AG04450 (cell line): ENCODE measurements around the gene NACC1. TPM values are rescaled to one million over a fixed set of nuclear protein-coding genes. Genes with fewer than 3 reads are reported as not detected.

Experiments
- CTCF ChIA-PET: fragments of 300-600, 350-600 bp; formaldehyde crosslinking; extraction: SDS; loops from one replicate; lab custom pipeline; 2022; ENCODE audit warnings: antibody characterized with exemption, inconsistent platforms; lab: Charles Lee
- POLR2A ChIA-PET: fragments of 350-600 bp; formaldehyde crosslinking; extraction: SDS; loops from one replicate; lab custom pipeline; 2021; ENCODE audit warnings: antibody characterized with exemption, inconsistent platforms; lab: Yijun Ruan, JAX
- DNase-seq: peaks from one replicate; pipeline ENCODE4 v3.0.0-alpha.2; 2011; ENCODE audit warnings: low read depth, low spot score
- H3K27ac ChIP-seq: one replicate; pipeline ENCODE4 v1.5.1; 2012; ENCODE audit warnings: low read depth, low read length, control low read depth
- H3K27me3 ChIP-seq: one replicate; pipeline ENCODE4 v1.6.0; 2012; ENCODE audit warnings: low read length; ENCODE audit not compliant: control insufficient read depth, insufficient read depth
- H3K4me3 ChIP-seq: 2 replicates; pipeline ENCODE4 v1.5.1; 2011; ENCODE audit warnings: mild to moderate bottlenecking, low read depth, low read length, control low read depth
- H3K9me3 ChIP-seq: 2 replicates; pipeline ENCODE4 v1.5.1; 2012; ENCODE audit warnings: low read length; ENCODE audit not compliant: control insufficient read depth, insufficient read depth
- CTCF ChIP-seq: IDR thresholded peaks from 2 replicates; pipeline ENCODE4 v1.5.1; 2011; ENCODE audit warnings: low read depth, low read length, control low read depth, inconsistent platforms
- polyA plus RNA-seq: library from polyadenylated mRNA; depleted of rRNA; stranded (reverse); fragments of >200 nt; gene quantifications from 2 replicates; pipeline ENCODE4 v1.2.3, GENCODE V29; 2011

Gene NACC1
- polyA plus RNA-seq, 1 experiment: 43.4 TPM

GRCh38 chr19:13082192-13083007, 35.7 kb upstream of the NACC1 start:
- Histone ChIP-seq H3K9me3 (no peaks in the 10 kb centered on the region; the same call in 1 of the 2 replicates), H3K27ac (peak overlapping the region; percentile 31), H3K4me3 (no peak overlapping the region), H3K27me3 (no peaks in the 10 kb centered on the region)
- ChIA-PET POLR2A (interaction anchor here (0.6 kb wide), 1 partner anchor 60 kb away, joined by 5 read pairs; no protein-coding TSS in a partner anchor), CTCF (interaction anchor here (1.3 to 4.2 kb wide), 3 partner anchors 11 to 99 kb away, joined by 4 to 26 read pairs (median 5); no protein-coding TSS in a partner anchor)
- no peak for DNase-seq
- TF ChIP-seq CTCF: peak; percentile 34; the same call in 1 of the 2 replicates

DNA sequence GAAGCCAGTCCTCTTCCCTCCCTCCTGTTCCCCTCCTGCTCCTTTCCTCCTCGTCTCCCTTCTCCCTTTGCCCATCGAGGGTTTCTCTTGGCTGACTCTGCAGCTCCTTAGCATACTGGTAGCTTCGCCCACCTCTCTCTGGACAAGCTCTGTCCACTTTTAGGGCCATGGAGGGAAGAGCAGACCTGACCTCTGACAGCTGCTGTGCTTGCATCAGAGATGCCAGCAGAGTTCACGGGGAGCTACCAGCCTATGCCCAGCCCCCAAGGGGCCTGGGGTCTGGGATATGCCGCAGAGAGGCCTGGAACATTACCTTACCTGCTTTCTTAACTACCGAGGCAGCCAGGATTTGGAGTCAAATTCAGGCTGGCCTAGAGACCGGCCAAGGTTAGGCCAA, 35.1 kb upstream of the NACC1 start:
- no peak for TF ChIP-seq CTCF
- CTCF ChIA-PET: interaction anchor here (1.3 to 4.2 kb wide), 4 partner anchors 11 to 99 kb away, joined by 4 to 26 read pairs (median 10); no protein-coding TSS in a partner anchor
- no peak overlapping the region for H3K27ac ChIP-seq

GRCh38 chr19:13083627-13084026, 34.4 kb upstream of the NACC1 start:
- no peak for DNase-seq
- H3K27ac ChIP-seq: no peak overlapping the region
- no peak for TF ChIP-seq CTCF
- no peak overlapping the region for H3K4me3 ChIP-seq
- no peaks in the 10 kb centered on the region for H3K27me3 ChIP-seq
- CTCF ChIA-PET: interaction anchor here (1.3 to 4.2 kb wide), 5 partner anchors 10 to 106 kb away, joined by 4 to 26 read pairs (median 6); no protein-coding TSS in a partner anchor
- POLR2A ChIA-PET: no interaction called here
- no peaks in the 10 kb centered on the region; the same call in 1 of the 2 replicates for H3K9me3 ChIP-seq

More for the DNA sequence above, 35.1 kb upstream of the NACC1 start:
- H3K27me3 ChIP-seq: no peaks in the 10 kb centered on the region
- POLR2A ChIA-PET: interaction anchor here (0.6 kb wide), 1 partner anchor 61 kb away, joined by 5 read pairs; no protein-coding TSS in a partner anchor
- no peaks in the 10 kb centered on the region; the same call in 1 of the 2 replicates for H3K9me3 ChIP-seq
- no peak for DNase-seq
- H3K4me3 ChIP-seq: no peak overlapping the region

GRCh38 chr19:13085666-13086065, 32.4 kb upstream of the NACC1 start:
- Histone ChIP-seq H3K27ac (no peak overlapping the region), H3K27me3 (no peaks in the 10 kb centered on the region), H3K9me3 (no peaks in the 10 kb centered on the region; the same call in 1 of the 2 replicates), H3K4me3 (no peak overlapping the region)
- CTCF ChIA-PET: interaction anchor here (0.7 to 4.2 kb wide), 7 partner anchors 8 to 120 kb away, joined by 4 to 26 read pairs (median 5); no protein-coding TSS in a partner anchor
- DNase-seq: no peak
- no peak for TF ChIP-seq CTCF
- POLR2A ChIA-PET: no interaction called here

DNA sequence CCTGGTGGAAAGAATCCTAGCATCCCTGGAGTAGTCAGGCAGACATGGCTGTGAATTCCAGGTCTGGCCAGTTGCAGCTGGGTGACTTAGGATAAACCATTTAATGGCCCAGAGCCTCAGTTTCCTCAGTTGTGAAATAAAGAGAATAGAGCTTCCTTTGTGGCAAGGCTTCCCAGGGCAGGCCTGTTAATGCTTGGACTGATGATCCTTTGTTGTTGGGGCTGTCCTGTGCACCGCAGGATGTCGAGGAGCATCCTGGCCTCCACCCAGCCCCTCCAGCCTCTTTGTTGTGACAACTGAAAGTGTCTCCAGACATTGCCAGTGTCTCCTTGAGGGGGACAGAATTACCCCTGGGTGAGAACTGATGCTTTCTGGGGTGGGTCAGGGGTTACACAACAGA, 31.7 kb upstream of the NACC1 start:
- POLR2A ChIA-PET: no interaction called here
- CTCF ChIA-PET: interaction anchor here (0.5 to 1.3 kb wide), 7 partner anchors 8 to 121 kb away, joined by 3 to 5 read pairs (median 4); no protein-coding TSS in a partner anchor
- Histone ChIP-seq H3K9me3 (no peaks in the 10 kb centered on the region; the same call in 1 of the 2 replicates), H3K27ac (no peak overlapping the region), H3K4me3 (no peak overlapping the region), H3K27me3 (no peaks in the 10 kb centered on the region)
- no peak for DNase-seq
- TF ChIP-seq CTCF: no peak
